Esophagus squamous epithelium (tissue), 4 donors: ENCODE data around the gene CEP19.

Experiments used
- POLR2A ChIP-seq, 4 donors: fragments of 450-650 bp; IDR thresholded peaks; one replicate each; pipeline ENCODE4 v1.6.1; 2017; ENCODE audit warnings: antibody characterized with exemption in 4 of 4, mild to moderate bottlenecking in 4 of 4, moderate library complexity in 3 of 4
- TF ChIP-seq, protein P1 (sequence below), 6 experiments: fragments of 450-650 bp in 4 of 6; fragments of 200-600 bp in 2 of 6; sonication (generic) in 2 of 6; IDR thresholded peaks; one replicate each; pipeline ENCODE4 v1.5.1; 2016 to 2019; ENCODE audit warnings: antibody characterized with exemption in 6 of 6, mild to moderate bottlenecking in 4 of 6, moderate library complexity in 4 of 6

DNA sequence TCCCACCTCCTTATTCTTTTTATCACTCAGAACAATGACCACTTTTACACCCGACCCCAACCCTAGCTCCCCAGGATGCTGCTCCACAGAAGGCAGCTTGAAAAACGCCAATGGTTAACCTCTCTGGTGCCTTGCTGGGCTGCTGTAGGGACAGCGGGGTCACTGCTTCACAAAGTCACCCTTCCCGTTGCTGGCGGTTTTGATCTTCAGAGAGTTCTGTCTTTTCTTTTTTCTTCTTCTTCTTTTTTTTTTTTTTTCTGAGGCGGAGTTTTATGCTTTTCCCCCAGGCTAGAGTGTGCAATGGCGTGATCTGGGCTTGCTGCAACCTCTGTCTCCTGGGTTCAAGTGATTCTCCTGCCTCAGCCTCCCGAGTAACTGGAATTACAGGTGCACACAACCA, 20.7 kb downstream of the CEP19 start:
- TF ChIP-seq, protein P1, sequence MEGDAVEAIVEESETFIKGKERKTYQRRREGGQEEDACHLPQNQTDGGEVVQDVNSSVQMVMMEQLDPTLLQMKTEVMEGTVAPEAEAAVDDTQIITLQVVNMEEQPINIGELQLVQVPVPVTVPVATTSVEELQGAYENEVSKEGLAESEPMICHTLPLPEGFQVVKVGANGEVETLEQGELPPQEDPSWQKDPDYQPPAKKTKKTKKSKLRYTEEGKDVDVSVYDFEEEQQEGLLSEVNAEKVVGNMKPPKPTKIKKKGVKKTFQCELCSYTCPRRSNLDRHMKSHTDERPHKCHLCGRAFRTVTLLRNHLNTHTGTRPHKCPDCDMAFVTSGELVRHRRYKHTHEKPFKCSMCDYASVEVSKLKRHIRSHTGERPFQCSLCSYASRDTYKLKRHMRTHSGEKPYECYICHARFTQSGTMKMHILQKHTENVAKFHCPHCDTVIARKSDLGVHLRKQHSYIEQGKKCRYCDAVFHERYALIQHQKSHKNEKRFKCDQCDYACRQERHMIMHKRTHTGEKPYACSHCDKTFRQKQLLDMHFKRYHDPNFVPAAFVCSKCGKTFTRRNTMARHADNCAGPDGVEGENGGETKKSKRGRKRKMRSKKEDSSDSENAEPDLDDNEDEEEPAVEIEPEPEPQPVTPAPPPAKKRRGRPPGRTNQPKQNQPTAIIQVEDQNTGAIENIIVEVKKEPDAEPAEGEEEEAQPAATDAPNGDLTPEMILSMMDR (IDR thresholded peaks at IDR 0.05) = no peak
- no peak for TF ChIP-seq POLR2A (IDR thresholded peaks at IDR 0.05)
